GM18951 (cell line): ENCODE results near the gene TCP1.

ENCODE experiments used
- POLR2A ChIP-seq: IDR thresholded peaks from 4 replicates; pipeline ENCODE4 v1.6.1; 2011; ENCODE audit warnings: mild to moderate bottlenecking; ENCODE audit not compliant: insufficient read length, insufficient read depth; ENCODE audit errors: extremely low read depth
- in situ Hi-C: fragments of 300-500 bp; cut with MboI; formaldehyde crosslinking; loops from one replicate; pipeline ENCODE4 v1.12.0; 2022; ENCODE audit warnings: low sequenced_read_pairs, mixed read lengths, inconsistent platforms; ENCODE audit not compliant: unreplicated experiment

Gene TCP1

DNA sequence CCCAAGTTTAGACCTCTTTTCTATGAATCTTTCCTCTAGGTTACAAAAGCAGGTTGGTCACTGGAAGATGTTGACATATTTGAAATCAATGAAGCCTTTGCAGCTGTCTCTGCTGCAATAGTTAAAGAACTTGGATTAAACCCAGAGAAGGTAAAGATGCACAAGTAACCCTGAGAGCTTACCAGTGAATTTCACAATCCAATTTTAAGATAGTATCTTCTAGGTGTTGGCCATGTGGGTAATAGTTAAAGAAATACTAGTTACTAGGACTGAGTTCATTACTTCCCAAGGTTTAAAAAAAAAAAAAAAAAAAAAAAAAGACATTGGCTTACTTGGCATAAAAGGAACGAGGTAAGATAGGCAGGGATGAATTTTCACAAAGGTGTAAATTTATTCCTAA is 11.3 kb downstream of the TCP1 start:
- in situ Hi-C loops, result no loop called here
- no peak for TF ChIP-seq POLR2A

DNA sequence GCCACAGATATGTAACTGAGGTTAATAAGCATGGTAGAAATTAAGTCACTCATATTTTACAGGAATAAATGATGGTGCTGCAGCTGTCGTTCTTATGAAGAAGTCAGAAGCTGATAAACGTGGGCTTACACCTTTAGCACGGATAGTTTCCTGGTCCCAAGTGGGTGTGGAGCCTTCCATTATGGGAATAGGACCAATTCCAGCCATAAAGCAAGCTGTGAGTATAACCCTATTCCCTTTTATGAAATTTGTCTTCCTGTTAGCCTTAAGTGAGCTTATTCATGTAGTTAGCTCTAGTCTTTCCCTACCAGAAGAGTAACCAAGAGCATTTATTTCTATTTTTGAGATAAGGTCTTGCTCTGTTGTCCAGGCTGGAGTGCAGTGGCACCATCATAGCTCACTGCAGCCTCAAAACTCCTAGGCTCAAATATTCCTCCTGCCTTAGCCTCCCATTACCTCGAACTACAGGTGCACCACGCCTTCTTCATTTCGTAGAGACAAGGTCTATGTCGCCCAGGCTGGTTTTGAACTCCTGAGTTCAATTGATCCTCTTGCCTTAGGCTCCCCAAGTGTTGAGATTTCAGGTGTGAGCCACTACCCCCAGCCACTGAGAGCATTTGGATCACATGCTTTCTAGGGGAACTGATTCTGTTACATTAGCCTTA is 12.0 kb downstream of the TCP1 start:
- TF ChIP-seq POLR2A, result peak; percentile 9
- in situ Hi-C loops, result no loop called here

DNA sequence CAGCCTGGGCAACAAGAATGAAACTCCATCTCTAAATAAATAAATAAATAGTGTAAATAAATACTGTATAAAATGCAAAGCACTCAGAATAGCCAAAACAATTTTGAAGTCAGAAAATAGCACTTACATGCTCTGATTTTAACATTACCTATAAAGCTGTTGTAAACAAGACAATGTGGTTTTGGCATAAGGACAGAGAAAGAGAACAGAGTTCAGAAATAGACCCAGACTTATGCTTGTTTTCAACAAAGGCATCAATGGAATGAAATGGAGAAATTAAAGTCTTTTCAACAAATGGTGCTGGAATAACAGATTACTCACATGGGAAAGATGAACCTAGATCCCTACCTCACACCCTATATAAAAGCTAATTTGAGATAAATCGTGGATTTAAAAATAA is 17.2 kb downstream of the TCP1 start:
- no peak for TF ChIP-seq POLR2A
- in situ Hi-C loops, result no loop called here

DNA sequence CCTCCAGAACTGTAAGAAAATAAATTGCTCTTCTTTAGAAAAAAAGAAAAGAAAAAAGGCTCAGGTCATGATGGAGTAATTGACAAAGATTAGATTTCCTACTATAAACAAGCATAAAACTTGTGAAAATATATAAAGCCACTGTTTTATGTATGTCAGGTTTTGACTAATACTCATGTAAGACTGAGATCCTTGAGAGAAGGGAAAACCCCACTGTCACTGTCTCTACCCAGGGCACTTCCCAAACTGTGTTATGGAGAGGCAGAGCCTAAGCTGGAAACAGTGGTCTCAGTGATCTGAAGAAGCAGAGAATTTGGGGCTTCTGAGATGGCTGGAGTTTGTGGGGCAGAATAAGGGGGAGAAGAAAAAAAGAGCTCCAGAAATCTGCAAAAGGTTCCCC is 19.9 kb downstream of the TCP1 start:
- in situ Hi-C loops, result no loop called here
- TF ChIP-seq POLR2A, result no peak

DNA sequence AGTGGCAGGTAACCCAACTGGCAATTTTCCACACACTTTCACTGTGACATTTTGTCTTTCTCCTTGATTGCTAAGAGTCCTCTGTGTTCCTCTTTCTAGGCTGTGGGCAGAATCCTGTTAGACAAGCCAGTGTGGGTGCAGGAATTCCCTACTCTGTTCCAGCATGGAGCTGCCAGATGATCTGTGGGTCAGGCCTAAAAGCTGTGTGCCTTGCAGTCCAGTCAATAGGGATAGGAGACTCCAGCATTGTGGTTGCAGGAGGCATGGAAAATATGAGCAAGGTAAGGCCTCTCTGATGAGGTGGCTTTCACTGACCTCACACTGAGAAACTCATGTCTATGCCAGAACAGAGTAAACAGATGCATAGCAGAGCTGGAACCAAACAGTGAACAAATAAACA is 22.5 kb downstream of the TCP1 start:
- in situ Hi-C loops, result no loop called here
- TF ChIP-seq POLR2A, result no peak

DNA sequence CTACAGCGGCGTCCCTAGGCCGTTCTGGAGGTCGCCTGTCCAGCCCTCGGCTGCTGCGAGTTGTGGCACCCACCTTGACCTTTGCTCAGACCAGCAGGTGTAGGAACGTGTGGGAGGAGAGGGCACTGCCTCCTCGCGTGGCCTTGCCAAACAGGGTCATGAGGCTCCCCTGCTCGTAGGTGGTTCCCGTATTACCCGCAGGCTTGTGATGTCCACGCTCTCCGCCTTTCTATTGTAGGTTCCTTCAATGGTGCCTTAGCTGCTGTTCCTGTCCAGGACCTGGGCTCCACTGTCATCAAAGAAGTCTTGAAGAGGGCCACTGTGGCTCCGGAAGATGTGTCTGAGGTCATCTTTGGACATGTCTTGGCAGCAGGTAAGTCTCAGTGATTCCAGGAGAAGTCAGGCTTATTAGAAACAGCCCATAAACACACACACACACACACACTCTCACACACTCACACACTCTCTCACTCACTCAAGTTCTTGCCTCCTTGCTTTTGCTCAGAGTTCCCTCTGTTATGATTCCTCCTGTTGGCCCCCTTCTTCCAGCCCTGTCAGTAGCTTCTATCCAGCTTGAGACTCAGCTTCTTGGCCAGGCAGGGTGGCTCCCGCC is 26.6 kb downstream of the TCP1 start:
- TF ChIP-seq POLR2A, result no peak
- in situ Hi-C loops, result no loop called here

DNA sequence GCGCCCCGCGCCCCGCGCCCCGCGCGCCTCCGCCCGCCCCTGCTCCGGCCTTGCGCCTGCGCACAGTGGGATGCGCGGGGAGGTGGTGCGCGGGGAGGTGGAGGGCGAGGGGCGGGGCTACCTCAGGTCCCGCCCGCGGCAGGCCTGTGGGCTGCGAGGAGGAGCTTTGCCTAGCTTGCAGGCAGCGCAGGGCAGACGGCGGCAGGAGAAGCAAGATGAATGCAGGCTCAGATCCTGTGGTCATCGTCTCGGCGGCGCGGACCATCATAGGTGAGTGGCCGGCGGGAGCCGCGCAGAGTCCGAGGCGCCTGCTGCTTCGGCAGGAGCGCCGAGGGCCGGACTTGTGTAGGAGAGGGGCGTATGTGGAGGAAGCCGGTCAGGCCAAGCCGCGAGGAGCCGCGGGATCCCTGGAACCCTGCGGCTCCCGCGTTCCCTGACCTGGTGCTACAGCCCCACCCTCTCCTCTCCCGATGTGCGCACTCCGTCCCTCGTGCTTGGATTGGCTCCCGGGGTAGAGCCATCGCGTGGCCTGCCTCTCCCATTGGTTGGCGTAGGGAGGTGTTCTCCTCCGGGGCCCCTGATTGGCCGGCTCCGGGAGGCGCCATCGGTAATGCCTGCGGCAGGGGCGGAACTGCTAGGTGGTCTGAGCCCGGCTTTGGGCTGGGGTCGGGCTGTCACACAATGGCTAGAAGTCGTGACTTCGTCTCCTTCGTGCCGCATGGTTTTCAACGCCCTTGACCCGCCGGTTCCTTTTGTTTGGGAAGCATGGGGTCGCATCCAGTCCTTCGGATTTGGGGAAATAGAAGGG is 27.3 kb downstream of the TCP1 start, which contains the start of gene ACAT2:
TSS of gene ACAT2 (plus strand) at position 173 of the 808 bp plus-strand sequence. CDS start at position 216, 43 bp downstream.
- in situ Hi-C loops, result no loop called here
- TF ChIP-seq POLR2A, result peak; percentile 80

DNA sequence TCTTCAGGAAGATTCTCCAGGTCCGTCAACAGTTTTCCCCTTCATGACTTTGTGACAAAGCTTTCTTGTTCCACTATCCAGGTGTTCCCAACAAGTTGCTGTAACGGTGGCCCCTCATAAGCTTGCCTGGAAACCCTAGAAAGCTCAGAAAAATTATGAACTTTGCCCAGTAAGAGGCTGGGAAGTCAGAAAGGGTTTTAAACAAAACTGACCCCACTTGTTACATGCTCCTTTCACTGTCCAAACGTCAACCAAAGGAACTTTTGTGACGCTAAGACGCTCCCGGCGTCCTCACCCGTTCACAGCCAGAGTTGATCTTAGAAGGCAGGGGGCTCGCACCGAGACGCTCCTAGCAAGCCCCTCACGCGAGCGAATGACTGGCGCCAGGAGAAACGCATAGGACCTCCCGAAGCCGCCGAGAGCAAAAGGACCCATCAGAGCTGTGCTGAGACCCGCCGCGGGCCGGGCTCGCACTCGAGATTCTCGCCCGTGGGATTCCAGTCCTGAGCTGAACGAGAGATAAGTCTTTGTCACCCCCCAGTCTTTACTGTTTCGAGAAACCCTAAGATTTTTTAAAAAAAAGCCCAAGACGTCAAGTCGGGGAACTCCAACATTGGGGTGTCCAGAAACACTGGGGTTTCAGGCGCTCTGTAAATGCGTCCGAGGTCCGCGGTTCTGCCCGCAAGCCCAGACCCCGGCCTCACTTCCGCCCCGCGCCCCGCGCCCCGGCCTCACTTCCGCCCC is 28.1 kb downstream of the TCP1 start:
- in situ Hi-C loops, result no loop called here

DNA sequence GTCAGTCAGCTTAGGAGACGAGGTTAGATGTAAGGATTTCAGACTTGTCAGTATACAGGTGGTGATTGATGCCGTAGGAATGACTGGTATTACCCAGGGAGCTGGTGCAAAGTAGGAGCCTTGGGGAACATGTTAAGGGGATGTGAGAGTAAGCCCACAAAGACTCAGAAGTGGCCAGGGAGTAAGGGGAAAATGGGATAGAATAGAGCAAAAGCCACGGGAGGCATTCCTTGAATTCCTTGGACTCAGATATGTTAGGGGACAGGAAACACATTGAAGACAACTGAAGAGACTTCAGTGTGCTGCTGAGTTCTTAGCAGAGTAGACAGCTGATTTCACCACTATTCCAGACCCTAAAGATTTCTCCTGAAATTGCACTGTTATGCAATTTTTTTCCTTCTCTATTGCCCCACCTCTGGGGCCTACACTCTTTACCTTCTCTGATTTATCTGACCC is 28.8 kb downstream of the TCP1 start:
- no peak for TF ChIP-seq POLR2A
- in situ Hi-C loops, result no loop called here

More for the DNA sequence above, 28.1 kb downstream of the TCP1 start:
- no peak for TF ChIP-seq POLR2A

DNA sequence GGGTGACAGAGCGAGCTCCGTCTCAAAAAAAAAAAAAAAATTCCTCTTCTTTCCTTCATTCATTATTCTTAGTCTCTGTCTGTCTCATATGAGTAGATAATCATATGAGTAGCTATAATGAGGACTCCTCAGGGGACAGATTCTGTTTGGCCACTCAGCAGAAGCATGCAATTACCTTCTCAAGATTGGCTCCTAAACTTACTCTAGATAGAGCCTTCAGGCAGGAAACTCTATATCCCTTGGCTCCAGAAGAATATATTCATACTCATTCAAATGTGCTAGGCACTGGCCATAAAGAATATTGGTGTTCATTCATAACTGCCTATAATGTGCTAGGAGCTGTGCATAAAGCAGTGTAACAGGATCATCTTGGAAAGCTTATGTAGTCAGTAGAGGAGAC is 29.8 kb downstream of the TCP1 start:
- in situ Hi-C loops, result no loop called here
- TF ChIP-seq POLR2A, result no peak

DNA sequence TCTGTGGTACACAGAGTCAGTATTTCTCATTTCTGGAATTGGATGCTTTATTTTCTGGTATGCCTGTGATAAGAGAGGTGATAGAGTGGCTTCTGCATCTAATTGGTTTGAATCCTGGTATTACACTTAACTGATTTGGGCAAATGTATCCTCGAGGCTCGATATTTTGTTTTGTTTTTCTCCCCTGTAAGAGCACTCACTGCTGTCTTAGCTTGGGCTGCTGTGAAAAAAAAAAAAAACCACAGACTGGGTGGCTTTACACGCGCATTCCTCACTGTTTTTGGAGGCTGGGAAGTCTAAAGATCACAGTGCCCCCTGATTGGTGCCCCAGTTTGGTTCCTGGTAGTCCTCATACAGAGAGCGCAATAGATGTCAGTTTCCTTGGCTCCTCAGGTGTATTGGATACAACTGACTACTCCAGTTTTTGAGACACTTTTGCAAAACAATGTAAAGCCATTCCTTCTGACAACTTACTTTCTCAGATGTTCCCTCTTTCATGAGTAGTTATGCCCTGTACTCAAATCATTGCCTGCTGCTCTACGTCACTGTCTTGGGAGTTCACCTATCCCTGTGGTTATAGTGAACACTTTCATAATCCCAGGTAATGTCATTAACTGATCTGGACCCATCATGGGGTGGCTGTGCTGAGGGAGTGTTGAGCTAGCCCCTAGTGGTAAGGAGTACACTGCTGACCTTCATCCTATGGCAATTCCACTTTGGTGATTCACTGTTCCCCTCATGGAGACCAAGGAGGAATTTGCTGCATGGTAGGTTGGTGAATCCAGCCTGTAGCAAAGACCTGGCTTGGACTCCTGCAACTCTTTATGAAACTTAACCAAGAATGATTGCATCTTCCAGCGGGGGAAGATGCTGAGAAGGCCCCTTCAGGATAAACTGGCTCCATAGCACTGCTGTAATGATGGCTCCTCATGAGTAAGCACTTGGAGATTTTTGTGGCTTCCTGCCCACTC is 31.1 kb downstream of the TCP1 start:
- TF ChIP-seq POLR2A, result no peak
- in situ Hi-C loops, result no loop called here

DNA sequence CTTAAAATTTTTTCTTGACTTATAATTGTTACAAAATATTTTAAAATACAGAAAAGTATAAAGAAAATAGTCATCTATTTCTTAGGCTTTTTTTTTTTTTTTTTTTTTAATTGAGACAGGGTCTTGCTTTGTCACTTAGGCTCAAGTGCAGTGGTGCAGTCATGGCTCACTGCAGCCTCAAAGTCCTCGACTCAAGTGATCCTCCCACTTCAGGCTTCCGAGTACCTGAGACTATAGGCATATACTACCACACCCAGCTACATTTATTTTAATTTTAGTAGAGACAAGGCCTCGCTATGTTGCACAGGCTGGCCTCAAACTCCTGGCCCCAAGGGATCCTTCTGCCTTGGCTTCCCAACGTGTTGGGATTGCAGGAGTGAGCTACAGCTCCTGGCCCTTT is 32.9 kb downstream of the TCP1 start:
- in situ Hi-C loops, result no loop called here
- TF ChIP-seq POLR2A, result no peak
